LNCaP clone FGC (cell line): ENCODE data around the gene DENND11.
A peak's percentile ranks its signal among the peaks of the same experiment; 100 is the strongest.
"Not testable (repeated sequence)": the region's sequence is repeated elsewhere in the genome, so short reads cannot be mapped to it uniquely, and the experiment has no call there.

Experiments used
- DNase-seq: peaks from one replicate; pipeline ENCODE4 v3.0.0-alpha.2; 2011; ENCODE audit warnings: low read depth
- H3K4me3 ChIP-seq: 2 replicates; pipeline ENCODE4 v1.5.1; 2011; ENCODE audit warnings: mild to moderate bottlenecking, low read depth, low read length, control low read depth
- CTCF ChIP-seq: IDR thresholded peaks from 2 replicates; pipeline ENCODE4 v1.5.1; 2012; ENCODE audit warnings: mild to moderate bottlenecking; ENCODE audit not compliant: control insufficient read depth, insufficient read depth; ENCODE audit errors: extremely low read depth

Gene DENND11

GRCh38 chr7:141696348-141696747 is 5.6 kb downstream of the DENND11 start:
- no peak for TF ChIP-seq CTCF
- DNase-seq, result peak; percentile 50
- 0 out of 2 replicates have a peak overlapping the region, but pooled peaks have one; percentile 16 for H3K4me3 ChIP-seq

- no peak for TF ChIP-seq CTCF
- DNase-seq, result peak; percentile 99
- 0 out of 2 replicates have a peak overlapping the region, but pooled peaks have one; percentile 16 for H3K4me3 ChIP-seq
These were observed 6.1 kb downstream of the DENND11 start for GRCh38 chr7:141695803-141696289.

- DNase-seq, result no peak
- TF ChIP-seq CTCF, result no peak
- H3K4me3 ChIP-seq, result no peak overlapping the region
These were observed 8.9 kb downstream of the DENND11 start for GRCh38 chr7:141693082-141693481.

- no peak for DNase-seq
- TF ChIP-seq CTCF, result no peak
- no peak overlapping the region for H3K4me3 ChIP-seq
These were observed 10.0 kb downstream of the DENND11 start for GRCh38 chr7:141691961-141692360.

GRCh38 chr7:141691540-141691939 is 10.4 kb downstream of the DENND11 start:
- no peak overlapping the region for H3K4me3 ChIP-seq
- no peak for DNase-seq

GRCh38 chr7:141689072-141689825 is 12.7 kb downstream of the DENND11 start:
- DNase-seq, H3K4me3 ChIP-seq: not testable (repeated sequence)

More at GRCh38 chr7:141691540-141691939, 10.4 kb downstream of the DENND11 start:
- TF ChIP-seq CTCF, result no peak

GRCh38 chr7:141688043-141688442 is 13.9 kb downstream of the DENND11 start:
- DNase-seq, result no peak
- H3K4me3 ChIP-seq, result no peak overlapping the region
- TF ChIP-seq CTCF, result no peak
